GM21737 (cell line): ENCODE measurements around the gene UBE2D2.

Source experiments
- ATAC-seq: cut with Tn5 transposase; IDR thresholded peaks from one replicate; pipeline ENCODE4 v1.9.1; 2021; ENCODE audit warnings: mild to moderate bottlenecking, moderate library complexity; ENCODE audit not compliant: unreplicated experiment

Gene UBE2D2

GRCh38 chr5:139658928-139659667, 98.0 kb downstream of the UBE2D2 start:
- no peak for ATAC-seq

GRCh38 chr5:139659695-139660101, 98.6 kb downstream of the UBE2D2 start:
- no peak for ATAC-seq

GRCh38 chr5:139660105-139660922, 99.2 kb downstream of the UBE2D2 start:
- no peak for ATAC-seq

- no peak for ATAC-seq
Observed at GRCh38 chr5:139660923-139661814, 100.0 kb downstream of the UBE2D2 start.

- no peak for ATAC-seq
Observed at GRCh38 chr5:139662617-139663016, 101.5 kb downstream of the UBE2D2 start.

GRCh38 chr5:139663207-139664085, 102.3 kb downstream of the UBE2D2 start:
- ATAC-seq: no peak

- ATAC-seq: peak; percentile 38
Observed at GRCh38 chr5:139664086-139664693, 103.1 kb downstream of the UBE2D2 start.

GRCh38 chr5:139664727-139665351, 103.7 kb downstream of the UBE2D2 start:
- no peak for ATAC-seq

- ATAC-seq: no peak
Observed at GRCh38 chr5:139665626-139666025, 104.5 kb downstream of the UBE2D2 start.

GRCh38 chr5:139666551-139666950, 105.4 kb downstream of the UBE2D2 start:
- ATAC-seq: no peak

- ATAC-seq: no peak
Observed at GRCh38 chr5:139667001-139667729, 106.0 kb downstream of the UBE2D2 start.

- ATAC-seq: no peak
Observed at GRCh38 chr5:139667730-139668063, 106.6 kb downstream of the UBE2D2 start.

GRCh38 chr5:139668064-139668880, 107.1 kb downstream of the UBE2D2 start:
- no peak for ATAC-seq

- no peak for ATAC-seq
Observed at GRCh38 chr5:139668924-139669661, 108.0 kb downstream of the UBE2D2 start.

- peak; percentile 29 for ATAC-seq
Observed at GRCh38 chr5:139669662-139670368, 108.7 kb downstream of the UBE2D2 start.

- peak; percentile 48 for ATAC-seq
Observed at GRCh38 chr5:139670369-139671095, 109.4 kb downstream of the UBE2D2 start.
